Stimulated activated CD4-positive, alpha-beta T cell treated with anti-CD3 and anti-CD28 coated beads, Interleukin-12 subunit alpha, Interleukin-12 subunit beta, amount 100 ng/mL, for 24 hours (primary cell): ENCODE measurements around the gene LRP2.

Experiments
- DNase-seq, 2 experiments: peaks; one replicate each; pipeline ENCODE4 v3.0.0-alpha.2; 2020; ENCODE audit warnings: low read depth in 2 of 2

The LRP2 gene

DNA sequence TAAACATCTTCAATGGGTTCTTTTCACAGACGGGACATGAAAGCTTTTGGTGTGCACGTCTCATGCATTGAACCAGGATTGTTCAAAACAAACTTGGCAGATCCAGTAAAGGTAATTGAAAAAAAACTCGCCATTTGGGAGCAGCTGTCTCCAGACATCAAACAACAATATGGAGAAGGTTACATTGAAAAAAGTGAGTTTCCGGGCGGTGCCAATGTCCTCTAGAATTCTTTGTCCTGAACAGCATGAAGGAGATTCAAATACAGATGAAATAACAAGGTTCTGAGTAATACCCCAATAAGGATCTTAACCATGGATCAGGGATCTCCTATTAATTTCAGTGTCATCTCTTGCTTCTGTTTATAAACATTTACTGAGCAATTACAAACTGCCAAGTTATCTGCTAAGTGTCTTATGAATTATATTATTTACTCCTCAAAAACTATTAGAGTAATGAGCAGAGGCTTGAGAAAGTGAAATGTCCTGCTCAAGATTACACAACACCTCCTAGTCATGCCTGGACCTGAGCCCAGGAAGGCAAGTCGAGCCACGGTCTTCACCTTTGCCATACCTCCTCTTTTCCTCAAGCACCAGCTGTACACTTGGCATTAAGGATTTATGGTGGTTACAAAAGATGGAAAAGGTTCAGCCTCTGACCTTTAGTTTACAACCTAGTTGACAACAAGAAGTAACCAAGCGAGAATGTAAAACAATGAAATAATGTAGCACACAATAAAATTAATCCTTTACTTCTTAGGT, 270.4 kb downstream of the LRP2 start:
- DNase-seq, result no peak

DNA sequence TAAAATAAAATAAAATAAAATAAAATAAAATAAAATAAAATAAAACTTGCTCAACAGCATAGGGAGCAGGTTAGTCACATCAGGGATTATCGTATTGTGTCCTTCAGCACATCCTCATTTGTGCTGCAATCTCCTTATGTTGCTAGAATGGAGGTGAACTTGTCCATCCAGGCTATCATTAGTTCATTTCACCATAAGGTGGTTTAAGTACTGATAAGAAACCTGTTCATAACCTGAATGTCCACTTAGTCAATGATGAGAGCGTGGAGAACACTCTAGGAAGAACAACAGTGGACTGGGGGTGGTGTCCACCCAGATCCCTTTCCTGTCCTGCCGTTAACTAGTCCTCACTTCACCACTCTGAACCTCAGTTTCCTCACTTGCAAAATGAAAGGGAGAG, 271.1 kb downstream of the LRP2 start:
- DNase-seq, result no peak

DNA sequence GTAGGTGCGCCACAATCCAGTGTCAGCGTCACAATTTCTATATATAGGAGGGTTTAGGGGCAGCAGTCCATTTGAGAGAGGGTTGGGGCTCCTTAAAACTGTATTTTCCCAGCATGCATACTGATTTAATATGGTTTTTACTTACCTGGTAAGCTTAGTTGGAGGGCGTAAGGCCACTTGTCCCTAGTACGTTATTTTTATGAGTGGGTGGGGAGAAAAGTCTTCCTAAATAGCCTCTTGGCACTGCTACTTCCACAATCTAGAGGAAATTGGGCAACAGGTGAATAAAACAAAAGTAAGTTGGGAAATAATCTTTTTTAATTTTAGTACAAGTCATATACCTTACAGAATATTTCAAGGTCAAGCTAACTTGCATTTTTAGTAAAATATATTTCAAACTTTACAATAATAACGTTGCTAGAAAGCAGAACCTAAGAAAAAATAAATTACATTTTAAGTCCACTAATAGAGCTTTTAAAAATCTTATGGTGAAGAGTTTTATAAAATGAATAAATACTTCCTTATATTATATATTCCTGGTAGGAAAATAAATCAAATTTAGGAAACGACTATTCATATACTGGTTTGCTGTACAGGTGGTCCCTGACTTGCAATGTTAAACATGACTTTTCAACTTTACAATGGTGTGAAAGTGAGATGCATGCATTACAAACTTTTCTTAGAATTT, 272.1 kb downstream of the LRP2 start:
- DNase-seq, result no peak

DNA sequence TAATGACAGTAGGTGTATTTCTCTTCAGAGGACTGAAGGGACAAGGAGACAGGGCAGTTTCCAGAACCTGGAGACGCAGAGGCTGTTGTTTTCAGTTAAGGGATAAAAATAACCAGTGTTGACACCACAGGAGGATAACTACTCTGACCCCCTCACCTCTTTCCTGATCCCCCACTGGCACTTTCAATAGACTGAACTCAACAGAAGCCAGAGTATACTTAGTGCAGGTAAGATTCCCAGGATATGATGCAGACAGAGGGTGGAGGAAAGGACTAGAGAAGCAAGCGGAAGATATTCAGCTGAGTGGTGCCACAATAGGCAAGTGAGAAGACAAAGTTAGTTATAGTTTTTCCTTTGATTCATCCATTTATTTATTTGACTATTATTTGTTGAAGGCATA, 273.2 kb downstream of the LRP2 start:
- no peak for DNase-seq

DNA sequence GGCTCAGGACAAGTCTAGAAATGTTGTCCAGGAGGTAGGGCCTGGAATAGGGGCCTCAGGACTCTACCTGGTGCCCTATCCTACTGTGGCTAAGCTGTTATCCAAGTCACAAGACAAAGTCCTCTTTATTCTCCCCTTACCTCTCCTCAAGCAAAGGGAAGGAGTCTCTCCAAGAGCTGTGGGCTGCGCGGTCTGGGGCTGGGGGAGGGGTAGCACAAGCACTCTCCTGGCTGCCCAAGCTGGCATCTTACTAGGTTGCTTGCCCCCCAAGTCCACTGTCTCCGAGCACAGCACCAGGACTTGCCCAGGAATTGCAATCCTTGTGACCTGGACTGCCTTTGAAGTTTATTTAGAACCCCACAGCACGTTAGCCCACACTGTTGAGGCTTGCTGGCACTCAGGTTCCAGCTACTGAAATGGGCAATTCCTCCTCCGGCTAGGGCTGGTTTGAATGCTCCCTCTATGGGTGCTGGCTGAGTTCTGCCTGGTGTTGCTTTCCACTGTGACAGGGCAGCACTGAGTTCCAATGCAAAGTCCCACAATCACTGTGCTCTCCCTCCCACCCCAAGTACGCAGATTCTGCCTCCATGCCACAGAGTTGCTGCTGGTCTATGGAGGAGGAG, 274.5 kb downstream of the LRP2 start:
- DNase-seq, result no peak

DNA sequence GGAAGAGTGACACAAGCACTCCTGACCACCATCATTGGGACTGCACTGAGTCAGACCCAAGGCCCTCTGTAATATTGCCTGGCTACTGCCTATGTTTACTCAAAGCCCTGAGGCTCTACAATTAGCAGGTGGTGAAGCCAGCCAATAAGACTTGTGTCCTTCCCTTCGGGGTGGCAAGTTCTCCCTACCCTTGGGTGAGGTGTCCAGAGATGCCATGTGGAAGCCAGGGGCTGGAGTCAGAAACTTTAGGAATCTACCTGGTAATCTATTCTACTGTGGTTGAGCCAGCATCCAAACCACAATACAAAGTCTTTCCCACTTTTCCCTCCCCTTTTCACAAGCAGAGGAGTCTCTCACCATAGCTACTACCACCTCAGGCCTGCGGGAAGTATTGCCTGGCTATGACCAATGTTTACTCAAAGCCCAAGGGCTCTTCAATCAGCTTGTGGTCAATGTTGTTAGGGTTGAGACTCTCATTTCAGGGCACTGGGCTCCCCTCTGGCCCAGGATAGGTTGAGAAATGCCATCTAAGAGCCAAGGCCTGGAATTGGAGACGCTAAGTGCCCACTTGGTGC, 275.4 kb downstream of the LRP2 start:
- DNase-seq, result no peak

DNA sequence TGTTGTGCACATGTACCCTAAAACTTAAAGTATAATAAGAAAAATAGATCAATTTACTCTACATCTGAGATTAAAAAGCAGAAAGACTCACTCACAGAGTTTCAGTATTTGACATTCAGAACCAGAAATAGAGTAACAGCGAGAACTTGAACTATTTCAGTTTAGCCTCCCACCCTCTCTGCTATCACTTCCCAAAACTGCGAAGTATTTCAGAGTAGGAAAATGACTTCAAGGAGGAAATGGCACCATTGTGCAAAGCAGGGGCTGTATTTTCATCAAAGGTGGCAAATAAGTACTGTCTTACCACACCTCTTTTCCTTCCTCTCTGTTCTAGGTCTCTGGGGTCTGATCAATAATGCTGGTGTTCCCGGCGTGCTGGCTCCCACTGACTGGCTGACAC, 279.3 kb downstream of the LRP2 start:
- DNase-seq, result no peak

DNA sequence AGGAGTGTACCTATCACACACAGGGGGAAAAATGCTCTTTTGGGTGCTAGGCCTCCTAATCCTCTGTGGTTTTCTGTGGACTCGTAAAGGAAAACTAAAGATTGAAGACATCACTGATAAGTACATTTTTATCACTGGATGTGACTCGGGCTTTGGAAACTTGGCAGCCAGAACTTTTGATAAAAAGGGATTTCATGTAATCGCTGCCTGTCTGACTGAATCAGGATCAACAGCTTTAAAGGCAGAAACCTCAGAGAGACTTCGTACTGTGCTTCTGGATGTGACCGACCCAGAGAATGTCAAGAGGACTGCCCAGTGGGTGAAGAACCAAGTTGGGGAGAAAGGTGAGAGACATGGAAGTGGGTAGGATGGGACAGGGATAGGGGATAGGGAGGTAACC, 280.8 kb downstream of the LRP2 start:
- no peak for DNase-seq

DNA sequence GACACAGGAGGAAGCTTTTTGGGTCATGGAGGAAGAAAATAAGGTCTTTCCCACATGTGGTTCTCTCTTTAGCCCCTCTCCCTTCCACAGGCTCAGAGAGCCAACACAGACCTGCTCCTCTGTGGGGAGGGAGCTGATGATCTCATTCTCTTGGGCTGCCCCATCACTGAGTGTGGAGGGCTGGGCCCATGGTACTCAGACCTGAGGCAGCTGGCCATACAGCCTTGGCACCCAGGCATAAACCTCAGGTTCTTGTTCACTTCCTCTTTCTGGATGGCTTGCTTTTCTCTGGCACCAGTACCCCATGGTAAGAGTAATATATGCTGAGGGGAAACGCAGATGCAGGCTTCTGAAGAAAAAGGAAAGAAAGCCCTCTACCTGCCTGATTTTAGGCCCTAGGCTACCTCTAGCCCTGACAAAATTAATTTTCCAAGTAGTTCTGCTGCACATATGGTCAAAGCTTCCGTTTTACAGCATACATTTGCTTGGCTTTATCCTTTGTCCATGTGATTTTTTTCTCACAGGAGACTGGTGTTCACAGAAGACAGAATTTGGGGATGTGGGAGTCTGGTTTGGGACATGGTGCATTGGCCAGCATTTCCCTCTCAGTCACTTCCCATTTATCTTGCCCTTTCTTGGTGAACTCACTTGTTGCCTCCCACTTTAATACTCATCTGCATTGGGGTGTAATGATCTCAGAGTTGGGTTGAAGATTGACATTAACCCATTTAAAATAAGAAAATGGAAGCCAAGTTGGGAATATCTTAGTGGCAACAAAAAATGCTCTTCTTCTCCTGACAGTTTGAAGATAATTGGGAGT, 281.9 kb downstream of the LRP2 start:
- no peak for DNase-seq

DNA sequence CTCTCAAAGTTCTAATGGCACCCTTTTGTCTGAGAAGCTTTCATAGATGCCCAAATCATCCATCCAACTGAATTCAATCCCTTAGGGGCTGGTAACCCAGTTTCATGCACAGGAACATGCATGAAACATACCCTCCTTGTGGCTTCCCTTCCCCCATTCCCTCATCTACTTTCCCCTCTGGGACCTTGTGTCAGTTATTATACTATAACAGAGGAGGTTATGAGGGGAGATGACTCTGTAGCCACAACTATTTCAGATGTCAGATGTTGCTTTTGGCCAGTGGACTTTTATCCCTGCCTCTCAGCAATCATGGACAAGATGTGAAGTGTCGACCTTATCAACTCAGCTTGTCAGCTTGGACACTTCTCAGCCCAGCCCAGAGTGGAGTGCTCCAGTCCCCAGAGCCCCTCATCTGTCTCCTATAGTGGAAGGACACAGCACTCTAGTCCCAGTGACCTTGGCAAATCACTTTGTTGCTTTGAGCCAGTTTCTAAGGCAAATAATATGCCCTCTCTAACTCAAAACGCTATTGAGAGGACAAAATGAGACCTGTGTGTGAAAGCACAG, 284.6 kb downstream of the LRP2 start:
- no peak for DNase-seq
